PFSK-1 (cell line): ENCODE results near the gene AKR1A1.

ENCODE experiments used
- FOXP2 ChIP-seq: optimal IDR thresholded peaks from 2 replicates; pipeline ENCODE3; 2011; ENCODE audit warnings: borderline replicate concordance, control low read depth, inconsistent platforms; ENCODE audit not compliant: insufficient read depth; ENCODE audit errors: extremely low read length, extremely low read depth
- POLR2AphosphoS5 ChIP-seq: IDR thresholded peaks from 2 replicates; pipeline ENCODE4 v1.6.1; 2012; ENCODE audit warnings: low read depth, mild to moderate bottlenecking, control low read depth, low read length, moderate library complexity
- REST ChIP-seq, 2 experiments: IDR thresholded peaks; 2 replicates each; pipeline versions ENCODE4 v1.6.1 to v1.8.0; 2011 to 2012; ENCODE audit warnings: low read depth in 2 of 2, low read length in 2 of 2, control low read depth in 1 of 2, inconsistent platforms in 1 of 2, mild to moderate bottlenecking in 1 of 2, moderate library complexity in 1 of 2; ENCODE audit not compliant: insufficient read depth in 1 of 2
- SIN3A ChIP-seq: IDR thresholded peaks from 2 replicates; pipeline ENCODE4 v1.6.1; 2012; ENCODE audit warnings: mild to moderate bottlenecking, low read length, moderate library complexity, borderline replicate concordance; ENCODE audit not compliant: insufficient read depth
- TAF1 ChIP-seq: IDR thresholded peaks from 2 replicates; pipeline ENCODE4 v1.6.1; 2012; ENCODE audit warnings: low read length, control low read depth, borderline replicate concordance; ENCODE audit not compliant: insufficient read depth

GRCh38 chr1:45573231-45573804, 22.7 kb downstream of the AKR1A1 start:
- TF ChIP-seq POLR2AphosphoS5, result no peak
- TF ChIP-seq SIN3A, result no peak
- no peak for TF ChIP-seq TAF1
- TF ChIP-seq REST (IDR thresholded peaks at IDR 0.05; ENCODE audit: insufficient read depth in 1 of 2, low read depth in 2 of 2, low read length in 2 of 2), result no peak
- TF ChIP-seq FOXP2, result no peak
